ENCODE data around the gene DLX4.

Gene DLX4

GRCh38 chr17:49952912-49953497 is 16.0 kb upstream of the DLX4 start:
- no peak for TF ChIP-seq CTCF (conservative IDR thresholded peaks at IDR 0.05; ENCODE audit: low read depth, low read length)
- H4K20me1 ChIP-seq (ENCODE audit: insufficient read depth): no peaks in the 10 kb centered on the region
- H3K27me3 ChIP-seq (ENCODE audit: insufficient read depth, low read depth): peaks cover 92% of the 10 kb centered on the region
- no peak overlapping the region for H3K4me2 ChIP-seq
- no peaks in the 10 kb centered on the region for H3K36me3 ChIP-seq (ENCODE audit: insufficient read depth)
- no peaks in the 10 kb centered on the region for H3K79me2 ChIP-seq (ENCODE audit: insufficient read depth, low read depth)
- no peak overlapping the region for H3K9ac ChIP-seq
- no peaks in the 10 kb centered on the region for H3K4me1 ChIP-seq (ENCODE audit: low read depth, poor library complexity, severe bottlenecking)
- H3K4me3 ChIP-seq (IDR thresholded peaks at IDR 0.05; ENCODE audit: insufficient read depth, low read depth, low read length): no peak overlapping the region
- no peak overlapping the region for H2AFZ ChIP-seq (ENCODE audit: low read depth)
- no peak overlapping the region for H3K27ac ChIP-seq

GRCh38 chr17:49955157-49955556 is 13.8 kb upstream of the DLX4 start:
- H3K9ac ChIP-seq: no peak overlapping the region
- H3K79me2 ChIP-seq (ENCODE audit: insufficient read depth, low read depth): no peaks in the 10 kb centered on the region
- H3K4me2 ChIP-seq: no peak overlapping the region
- H3K27me3 ChIP-seq (ENCODE audit: insufficient read depth, low read depth): peaks cover 88% of the 10 kb centered on the region
- no peak overlapping the region for H2AFZ ChIP-seq (ENCODE audit: low read depth)
- H4K20me1 ChIP-seq (ENCODE audit: insufficient read depth): no peaks in the 10 kb centered on the region
- no peaks in the 10 kb centered on the region for H3K4me1 ChIP-seq (ENCODE audit: low read depth, poor library complexity, severe bottlenecking)
- H3K27ac ChIP-seq: no peak overlapping the region
- no peak overlapping the region for H3K4me3 ChIP-seq (IDR thresholded peaks at IDR 0.05; ENCODE audit: insufficient read depth, low read depth, low read length)
- TF ChIP-seq CTCF (conservative IDR thresholded peaks at IDR 0.05; ENCODE audit: low read depth, low read length): no peak
- no peaks in the 10 kb centered on the region for H3K36me3 ChIP-seq (ENCODE audit: insufficient read depth)

GRCh38 chr17:49956780-49957179 is 12.2 kb upstream of the DLX4 start:
- Histone ChIP-seq H3K27me3 (ENCODE audit: insufficient read depth, low read depth) (peaks cover 84% of the 10 kb centered on the region), H3K27ac (no peak overlapping the region), H3K4me3 (IDR thresholded peaks at IDR 0.05; ENCODE audit: insufficient read depth, low read depth, low read length) (no peak overlapping the region), H3K4me2 (no peak overlapping the region), H3K36me3 (ENCODE audit: insufficient read depth) (no peaks in the 10 kb centered on the region), H3K79me2 (ENCODE audit: insufficient read depth, low read depth) (no peaks in the 10 kb centered on the region), H3K9ac (no peak overlapping the region), H4K20me1 (ENCODE audit: insufficient read depth) (no peaks in the 10 kb centered on the region), H3K4me1 (ENCODE audit: low read depth, poor library complexity, severe bottlenecking) (no peaks in the 10 kb centered on the region), H2AFZ (ENCODE audit: low read depth) (no peak overlapping the region)
- no peak for TF ChIP-seq CTCF (conservative IDR thresholded peaks at IDR 0.05; ENCODE audit: low read depth, low read length)

- H3K4me1 ChIP-seq (ENCODE audit: low read depth, poor library complexity, severe bottlenecking): no peaks in the 10 kb centered on the region
- H3K27me3 ChIP-seq (ENCODE audit: insufficient read depth, low read depth): peaks cover 82% of the 10 kb centered on the region
- H3K9ac ChIP-seq: no peak overlapping the region
- H2AFZ ChIP-seq (ENCODE audit: low read depth): no peak overlapping the region
- H3K36me3 ChIP-seq (ENCODE audit: insufficient read depth): no peaks in the 10 kb centered on the region
- H3K4me3 ChIP-seq (IDR thresholded peaks at IDR 0.05; ENCODE audit: insufficient read depth, low read depth, low read length): no peak overlapping the region
- TF ChIP-seq CTCF (conservative IDR thresholded peaks at IDR 0.05; ENCODE audit: low read depth, low read length): no peak
- H4K20me1 ChIP-seq (ENCODE audit: insufficient read depth): no peaks in the 10 kb centered on the region
- no peaks in the 10 kb centered on the region for H3K79me2 ChIP-seq (ENCODE audit: insufficient read depth, low read depth)
- H3K4me2 ChIP-seq: no peak overlapping the region
- H3K27ac ChIP-seq: no peak overlapping the region
Measured at GRCh38 chr17:49957350-49957749, 11.6 kb upstream of the DLX4 start.

All from KMS-11 (cell line).